Measurements from ENCODE around the gene MRPL12.

Gene MRPL12

GRCh38 chr17:81741049-81741593 is 38.0 kb downstream of the MRPL12 start:
- no peaks in the 10 kb centered on the region for H3K27me3 ChIP-seq (ENCODE audit: low read length)
- no peaks in the 10 kb centered on the region for H3K9me3 ChIP-seq (ENCODE audit: insufficient read depth, low read length)
- H3K4me2 ChIP-seq (ENCODE audit: low read depth, low read length, poor library complexity, severe bottlenecking), result no peak overlapping the region
- no peaks in the 10 kb centered on the region for H3F3A ChIP-seq (ENCODE audit: insufficient read depth)
- H2AFZ ChIP-seq (ENCODE audit: low read depth, low read length, severe bottlenecking), result no peak overlapping the region
- no peak overlapping the region for H3K4me3 ChIP-seq (ENCODE audit: insufficient read depth, low read length, poor library complexity, severe bottlenecking)
- H3K27ac ChIP-seq (ENCODE audit: low read depth, low read length), result no peak overlapping the region
- H3K9me2 ChIP-seq (replicated peaks; ENCODE audit: insufficient read depth, low read length), result no peaks in the 10 kb centered on the region
- no peaks in the 10 kb centered on the region for H3K36me3 ChIP-seq (ENCODE audit: low read length)
- H3K79me2 ChIP-seq (ENCODE audit: insufficient read depth, low read length), result no peaks in the 10 kb centered on the region
- TF ChIP-seq CTCF (IDR thresholded peaks at IDR 0.05; ENCODE audit: insufficient read depth, low read length, poor library complexity, severe bottlenecking) (no peak), EZH2phosphoT487 (conservative IDR thresholded peaks at IDR 0.05; ENCODE audit: low read length) (no peak)
- no peaks in the 10 kb centered on the region for H4K20me1 ChIP-seq (ENCODE audit: low read depth, low read length)
- no peak overlapping the region for H3K9ac ChIP-seq (ENCODE audit: low read length)

DNA sequence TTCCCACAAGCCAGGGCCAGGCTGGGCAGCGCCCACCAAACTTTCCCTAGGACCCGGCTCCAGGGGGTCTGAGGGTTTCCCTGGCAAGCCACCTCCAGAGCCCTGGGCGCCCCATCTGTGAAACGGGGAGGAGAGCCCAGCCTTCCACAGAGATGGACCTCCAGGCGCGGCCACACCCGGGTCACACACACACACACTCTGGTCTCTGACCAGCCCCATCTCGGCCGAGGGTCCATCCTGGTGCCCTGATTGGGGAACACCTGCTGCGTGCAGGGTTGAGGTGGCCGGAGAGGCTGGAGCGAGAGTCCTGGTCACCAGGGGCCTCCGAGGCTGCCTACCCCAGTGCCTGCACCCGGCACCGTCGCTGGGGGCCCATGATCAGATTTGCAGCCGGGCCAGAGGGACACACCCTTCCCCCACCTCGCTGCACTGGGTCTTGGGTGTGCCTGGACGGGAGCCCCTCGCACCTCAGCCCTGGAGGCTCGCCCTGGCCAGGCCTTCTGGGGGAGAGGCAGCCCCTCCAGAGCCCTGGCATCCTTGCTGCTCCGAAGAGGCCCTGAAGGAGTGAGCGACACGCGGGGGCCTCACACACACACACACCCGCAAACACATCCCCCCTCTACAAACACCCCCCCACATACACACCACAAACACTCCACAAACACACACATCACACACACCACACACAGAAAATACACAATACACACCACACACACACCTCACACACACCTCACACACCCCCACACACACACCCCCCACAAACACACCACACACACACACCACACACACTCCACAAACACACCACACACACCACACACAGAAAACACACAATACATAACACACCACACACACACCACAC is 38.7 kb downstream of the MRPL12 start:
- Histone ChIP-seq H3K9me2 (replicated peaks; ENCODE audit: insufficient read depth, low read length) (no peaks in the 10 kb centered on the region), H3K4me3 (ENCODE audit: insufficient read depth, low read length, poor library complexity, severe bottlenecking) (no peak overlapping the region), H3K79me2 (ENCODE audit: insufficient read depth, low read length) (no peaks in the 10 kb centered on the region), H2AFZ (ENCODE audit: low read depth, low read length, severe bottlenecking) (no peak overlapping the region), H4K20me1 (ENCODE audit: low read depth, low read length) (no peaks in the 10 kb centered on the region), H3K9ac (ENCODE audit: low read length) (no peak overlapping the region), H3K27ac (ENCODE audit: low read depth, low read length) (no peak overlapping the region), H3K36me3 (ENCODE audit: low read length) (no peaks in the 10 kb centered on the region), H3K27me3 (ENCODE audit: low read length) (no peaks in the 10 kb centered on the region), H3K9me3 (ENCODE audit: insufficient read depth, low read length) (no peaks in the 10 kb centered on the region), H3F3A (ENCODE audit: insufficient read depth) (no peaks in the 10 kb centered on the region), H3K4me2 (ENCODE audit: low read depth, low read length, poor library complexity, severe bottlenecking) (no peak overlapping the region)
- TF ChIP-seq CTCF (IDR thresholded peaks at IDR 0.05; ENCODE audit: insufficient read depth, low read length, poor library complexity, severe bottlenecking), result no peak
- no peak for TF ChIP-seq EZH2phosphoT487 (conservative IDR thresholded peaks at IDR 0.05; ENCODE audit: low read length)

Measured in SU-DHL-6 (cell line).